Mucosa of descending colon (tissue), 3 donors: ENCODE measurements around the gene COMMD8. TPM values are rescaled to one million over a fixed set of nuclear protein-coding genes. Genes with fewer than 3 reads are reported as not detected.

Source experiments
- ATAC-seq: fragments of 200-7000 bp; cut with Tn5 transposase; one replicate; pipeline ENCODE4 v1.9.1; 2020; ENCODE audit warnings: mild to moderate bottlenecking, moderate library complexity
- DNase-seq, 3 donors: peaks; one replicate each; pipeline ENCODE4 v3.0.0-alpha.2; 2020
- H3K36me3 ChIP-seq: fragments of 200-600 bp; one replicate; pipeline ENCODE4 v1.8.0; 2021; ENCODE audit warnings: low read depth, mild to moderate bottlenecking
- H3K4me1 ChIP-seq: fragments of 200-600 bp; one replicate; pipeline ENCODE4 v1.8.0; 2021; ENCODE audit warnings: low read depth, mild to moderate bottlenecking
- H3K4me3 ChIP-seq: fragments of 200-600 bp; one replicate; pipeline ENCODE4 v1.8.0; 2021; ENCODE audit warnings: mild to moderate bottlenecking
- H3K9me3 ChIP-seq: fragments of 200-600 bp; one replicate; pipeline ENCODE4 v1.8.0; 2021; ENCODE audit warnings: mild to moderate bottlenecking
- CTCF ChIP-seq: fragments of 200-600 bp; IDR thresholded peaks from one replicate; pipeline ENCODE4 v1.8.0; 2022; ENCODE audit warnings: antibody characterized with exemption, mild to moderate bottlenecking
- intact Hi-C, 2 donors: fragments of 100-400 bp; cut with DNase I in 1 of 2; cut with micrococcal nuclease in 1 of 2; formaldehyde crosslinking; loops; one replicate each; pipeline versions ENCODE4 v1.11.0 to v1.11.1; 2022; cut with DNase I, micrococcal nuclease
- long read RNA-seq, 2 donors: library from polyadenylated mRNA; unstranded; transcript quantifications; one replicate each; pipeline ENCODE4 v2.0.0, GENCODE V29; 2019 to 2021
- total RNA-seq, 3 donors: library from RNA; stranded (reverse); fragmentation: NEBNext Ultra II Directional in 2 of 3; extraction: Animal tissue kit (Norgen Biotek cat#: 25700) in 2 of 3; gene quantifications; one replicate each; pipeline versions ENCODE4 v1.2.1 to v1.2.4, GENCODE V29; 2021 to 2023
- donor health status: DM: no; HTN: no; CAD: no; lungs with moderate emphysema.
- donor health status: DM: no; HTN: no; CAD: no.
- donor health status: DM: no; HTN: yes; CAD: no.

The COMMD8 gene
- 10 to 100 TPM; 11.3 to 16.4 (median 14.5) TPM for total RNA-seq
- long read RNA-seq, donor 1, transcript COMMD8-201 (5 exons, 1,469 nt), result major isoform, 19 of 19 reads
- long read RNA-seq, donor 1, partial matches to known transcripts, result 0 of 19 reads
- long read RNA-seq, donor 1, other reads (novel, unspliced or antisense), result 0 of 19 reads
- long read RNA-seq, donor 2, transcript COMMD8-201 (5 exons, 1,469 nt), result major isoform, 18 of 22 reads
- long read RNA-seq, donor 2, partial matches to known transcripts, result 0 of 22 reads
- long read RNA-seq, donor 2, other reads (novel, unspliced or antisense), result 4 of 22 reads

GRCh38 chr4:47463235-47463956, at the start of gene COMMD8:
Gene COMMD8, minus strand, starts transcription at chr4:47463702. Its CDS starts 51 bp downstream, at chr4:47463651.
- Histone ChIP-seq H3K4me1 (peaks cover 6% of the 10 kb centered on the region), H3K36me3 (no peaks in the 10 kb centered on the region), H3K4me3 (peak within 1 kb of the TSS; percentile 69), H3K9me3 (no peaks in the 10 kb centered on the region)
- intact Hi-C loops, result no loop called here
- TF ChIP-seq CTCF, result peak; percentile 29
- peak; percentile 99 for ATAC-seq
- peak; percentile 97 to 99 (median 98) for DNase-seq

- no peaks in the 10 kb centered on the region for H3K4me1 ChIP-seq
- no peaks in the 10 kb centered on the region for H3K36me3 ChIP-seq
- DNase-seq (no peak), ATAC-seq (peak; percentile 44)
- H3K9me3 ChIP-seq, result no peaks in the 10 kb centered on the region
- no peak for TF ChIP-seq CTCF
- intact Hi-C loops, result no loop called here
- no peak overlapping the region for H3K4me3 ChIP-seq
These were observed 47.1 kb upstream of the COMMD8 start for GRCh38 chr4:47510506-47511143.

GRCh38 chr4:47505666-47506065, 42.2 kb upstream of the COMMD8 start:
- Histone ChIP-seq H3K4me3 (no peak overlapping the region), H3K36me3 (no peaks in the 10 kb centered on the region), H3K9me3 (no peaks in the 10 kb centered on the region), H3K4me1 (no peaks in the 10 kb centered on the region)
- no peak for DNase-seq
- ATAC-seq, result no peak
- TF ChIP-seq CTCF, result no peak
- intact Hi-C loops, result no loop called here

- no peak for TF ChIP-seq CTCF
- Histone ChIP-seq H3K36me3 (no peaks in the 10 kb centered on the region), H3K9me3 (no peaks in the 10 kb centered on the region), H3K4me3 (no peak overlapping the region), H3K4me1 (no peaks in the 10 kb centered on the region)
- ATAC-seq, result no peak
- intact Hi-C loops, result no loop called here
- no peak for DNase-seq
These were observed 41.6 kb upstream of the COMMD8 start for GRCh38 chr4:47505147-47505546.

- DNase-seq (no peak), ATAC-seq (no peak)
- Histone ChIP-seq H3K4me3 (no peak overlapping the region), H3K9me3 (no peaks in the 10 kb centered on the region), H3K36me3 (no peaks in the 10 kb centered on the region), H3K4me1 (no peaks in the 10 kb centered on the region)
- intact Hi-C loops, result no loop called here
- no peak for TF ChIP-seq CTCF
These were observed 37.3 kb upstream of the COMMD8 start for GRCh38 chr4:47500776-47501175.
